Right atrium auricular region (tissue), 2 donors: ENCODE results near the gene TNFRSF11A. TPM values are rescaled to one million over a fixed set of nuclear protein-coding genes. Genes with fewer than 3 reads are reported as not detected.
A peak's percentile ranks its signal among the peaks of the same experiment; 100 is the strongest.

Source experiments
- DNase-seq: peaks from one replicate; pipeline ENCODE4 v3.0.0-alpha.2; 2019; ENCODE audit warnings: low spot score
- H3K27ac ChIP-seq, 2 donors: fragments of 200-600 bp; sonication (generic); 1 replicate in 1 of 2; 2 replicates in 1 of 2; pipeline ENCODE4 v1.5.1; 2016 to 2019
- H3K27me3 ChIP-seq, 2 donors: fragments of 200-600 bp; sonication (generic); one replicate each; pipeline versions ENCODE4 v1.5.1 to v1.6.0; 2017 to 2019
- H3K36me3 ChIP-seq: fragments of 200-600 bp; sonication (generic); one replicate; pipeline ENCODE4 v1.5.1; 2016
- H3K4me1 ChIP-seq, 2 donors: fragments of 200-600 bp; sonication (generic); one replicate each; pipeline versions ENCODE4 v1.5.1 to v1.6.0; 2017 to 2019
- H3K4me3 ChIP-seq, 2 donors: fragments of 200-600 bp; sonication (generic); 1 replicate in 1 of 2; 2 replicates in 1 of 2; pipeline ENCODE4 v1.5.1; 2017 to 2019; ENCODE audit warnings: mild to moderate bottlenecking in 1 of 2, moderate library complexity in 1 of 2
- H3K9me3 ChIP-seq, 2 donors: fragments of 200-600 bp; sonication (generic); one replicate each; pipeline ENCODE4 v1.5.1; 2019
- CTCF ChIP-seq, 2 donors: fragments of 200-600 bp; sonication (generic); IDR thresholded peaks; one replicate each; pipeline ENCODE4 v1.5.1; 2019; ENCODE audit warnings: antibody characterized with exemption in 2 of 2
- total RNA-seq, 2 donors: library from RNA; depleted of rRNA; stranded (reverse); fragments of >200 nt; gene quantifications; one replicate each; pipeline ENCODE4 v1.1.0, GENCODE V29; 2016

The TNFRSF11A gene
- total RNA-seq, 2 donors from 2014 or later = 0.56 to 1.8 TPM

- TF ChIP-seq CTCF (IDR thresholded peaks at IDR 0.05) = no peak
- H3K9me3 ChIP-seq = no peaks in the 10 kb centered on the region
- DNase-seq = peak; percentile 13
- H3K36me3 ChIP-seq = no peaks in the 10 kb centered on the region
- H3K27ac ChIP-seq = no peak overlapping the region
- H3K4me1 ChIP-seq = peaks cover 0 to 7% of the 10 kb centered on the region in 2 donors
- H3K27me3 ChIP-seq = no peaks in the 10 kb centered on the region
- H3K4me3 ChIP-seq = no peak overlapping the region
These were observed 93.1 kb downstream of the TNFRSF11A start for GRCh38 chr18:62418258-62418657.

GRCh38 chr18:62420151-62420512 lies 95.0 kb downstream of the TNFRSF11A start:
- Histone ChIP-seq H3K27me3 (no peaks in the 10 kb centered on the region), H3K27ac (peak overlapping the region in 1 of 2 donors; percentile 46), H3K36me3 (no peaks in the 10 kb centered on the region), H3K4me1 (peaks cover 0 to 10% of the 10 kb centered on the region in 2 donors), H3K4me3 (no peak overlapping the region), H3K9me3 (no peaks in the 10 kb centered on the region)
- TF ChIP-seq CTCF (IDR thresholded peaks at IDR 0.05) = no peak
- DNase-seq = peak; percentile 46

GRCh38 chr18:62420513-62421209 lies 95.6 kb downstream of the TNFRSF11A start:
- H3K4me3 ChIP-seq = peak overlapping the region in 1 of 2 donors; percentile 7
- no peaks in the 10 kb centered on the region for H3K27me3 ChIP-seq
- no peak for TF ChIP-seq CTCF (IDR thresholded peaks at IDR 0.05)
- DNase-seq = no peak
- H3K4me1 ChIP-seq = peaks cover 0 to 14% of the 10 kb centered on the region in 2 donors
- no peaks in the 10 kb centered on the region for H3K9me3 ChIP-seq
- no peaks in the 10 kb centered on the region for H3K36me3 ChIP-seq
- peak overlapping the region in 1 of 2 donors; percentile 46 for H3K27ac ChIP-seq

- Histone ChIP-seq H3K27ac (peak overlapping the region; percentile 86 to 91), H3K36me3 (no peaks in the 10 kb centered on the region), H3K27me3 (no peaks in the 10 kb centered on the region), H3K4me3 (peak overlapping the region; percentile 17 to 42), H3K4me1 (peaks cover 0 to 16% of the 10 kb centered on the region in 2 donors), H3K9me3 (peaks cover 0 to 5% of the 10 kb centered on the region in 2 donors)
- peak; percentile 94 for DNase-seq
- TF ChIP-seq CTCF (IDR thresholded peaks at IDR 0.05) = peak; percentile 81 to 87
These were observed 100.5 kb downstream of the TNFRSF11A start for GRCh38 chr18:62425465-62426190.

GRCh38 chr18:62426191-62426488 lies 101.0 kb downstream of the TNFRSF11A start:
- peaks cover 0 to 5% of the 10 kb centered on the region in 2 donors for H3K9me3 ChIP-seq
- no peak for DNase-seq
- no peak overlapping the region for H3K4me3 ChIP-seq
- TF ChIP-seq CTCF (IDR thresholded peaks at IDR 0.05) = no peak
- H3K36me3 ChIP-seq = no peaks in the 10 kb centered on the region
- no peaks in the 10 kb centered on the region for H3K27me3 ChIP-seq
- peaks cover 0 to 16% of the 10 kb centered on the region in 2 donors for H3K4me1 ChIP-seq
- H3K27ac ChIP-seq = peak overlapping the region in 1 of 2 donors; percentile 91
